ENCODE results near the gene ATP1A4. TPM values are rescaled to one million over a fixed set of nuclear protein-coding genes. Genes with fewer than 3 reads are reported as not detected.

The ATP1A4 gene
- total RNA-seq, result not detected in 2 replicates

GRCh38 chr1:160151303-160151702, at the start of gene ATP1A4:
ATP1A4 (plus strand) TSS chr1:160151603; CDS start chr1:160152041, 438 bp downstream.

GRCh38 chr1:160115545-160116282, 35.7 kb upstream of the ATP1A4 start, which contains the start of gene ATP1A2:
ATP1A2 (plus strand) TSS chr1:160115759; CDS start chr1:160115862, 103 bp downstream.

GRCh38 chr1:160189649-160190625, 38.5 kb downstream of the ATP1A4 start, which contains the start of gene CASQ1:
CASQ1 (plus strand) TSS chr1:160190575; CDS start chr1:160190752, 177 bp downstream.

GRCh38 chr1:160205242-160206035, 54.0 kb downstream of the ATP1A4 start, which contains the start of gene PEA15:
PEA15 (plus strand) TSS chr1:160205384; CDS start chr1:160211545, 6,161 bp downstream.

Other genes with a start within 250 kb of the ATP1A4 start
- gene TAGLN2, start 226.1 kb upstream of the ATP1A4 start, total RNA-seq, result 488 and 511 TPM in 2 replicates
- gene IGSF9, start 206.0 kb upstream of the ATP1A4 start, total RNA-seq, result under 0.01 TPM in 2 replicates
- not detected in 2 replicates for gene SLAMF9, start 197.4 kb upstream of the ATP1A4 start, total RNA-seq
- 2.9 and 3.1 TPM in 2 replicates for gene PIGM, start 119.6 kb upstream of the ATP1A4 start, total RNA-seq
- not detected in 2 replicates for gene KCNJ10, start 81.4 kb upstream of the ATP1A4 start, total RNA-seq
- gene KCNJ9, start 70.1 kb upstream of the ATP1A4 start, total RNA-seq, result not detected in 2 replicates
- 7.2 and 14.9 TPM in 2 replicates for gene IGSF8, start 53.0 kb upstream of the ATP1A4 start, total RNA-seq
- under 0.01 TPM in 1 of 2 replicates, not detected in the other for gene ATP1A2, start 35.8 kb upstream of the ATP1A4 start, total RNA-seq
- 0.18 TPM in 1 of 2 replicates, not detected in the other for gene CASQ1, start 39.0 kb downstream of the ATP1A4 start, total RNA-seq
- gene PEA15, start 53.8 kb downstream of the ATP1A4 start, total RNA-seq, result 73.2 and 113 TPM in 2 replicates
- gene DCAF8, start 110.9 kb downstream of the ATP1A4 start, total RNA-seq, result 66.8 and 80.9 TPM in 2 replicates
- 20.0 and 21.6 TPM in 2 replicates for gene PEX19, start 133.5 kb downstream of the ATP1A4 start, total RNA-seq
- gene COPA, start 191.6 kb downstream of the ATP1A4 start, total RNA-seq, result 295 and 307 TPM in 2 replicates
- 54.8 and 91.4 TPM in 2 replicates for gene NCSTN, start 191.8 kb downstream of the ATP1A4 start, total RNA-seq
- gene NHLH1, start 215.5 kb downstream of the ATP1A4 start, total RNA-seq, result under 0.01 TPM in 1 of 2 replicates, not detected in the other
- gene VANGL2, start 249.0 kb downstream of the ATP1A4 start, total RNA-seq, result not detected in 2 replicates